ENCODE results near the gene DUOXA1.
"Not testable (repeated sequence)": the region's sequence is repeated elsewhere in the genome, so short reads cannot be mapped to it uniquely, and the experiment has no call there.

Gene DUOXA1

DNA sequence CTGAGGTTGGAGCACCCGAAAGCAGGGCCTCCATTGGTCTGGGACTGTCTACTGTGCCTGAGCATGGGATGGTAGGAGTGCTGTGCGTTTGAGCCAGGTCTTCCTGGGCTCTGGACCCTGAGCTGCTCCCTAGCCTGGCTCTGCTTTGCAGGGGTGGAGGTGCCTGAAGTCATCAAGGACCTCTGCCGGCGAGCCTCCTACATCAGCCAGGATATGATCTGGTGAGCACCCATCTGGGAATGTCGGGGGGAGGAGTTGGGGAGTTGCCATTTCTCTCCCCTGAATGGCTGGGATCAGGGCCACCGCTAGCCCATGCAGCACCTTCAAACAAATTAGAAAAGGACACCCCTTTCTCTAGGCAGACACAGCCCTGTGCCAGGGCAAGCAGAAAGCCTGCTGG is 20.8 kb upstream of the DUOXA1 start:
- DNase-seq = no peak

DNA sequence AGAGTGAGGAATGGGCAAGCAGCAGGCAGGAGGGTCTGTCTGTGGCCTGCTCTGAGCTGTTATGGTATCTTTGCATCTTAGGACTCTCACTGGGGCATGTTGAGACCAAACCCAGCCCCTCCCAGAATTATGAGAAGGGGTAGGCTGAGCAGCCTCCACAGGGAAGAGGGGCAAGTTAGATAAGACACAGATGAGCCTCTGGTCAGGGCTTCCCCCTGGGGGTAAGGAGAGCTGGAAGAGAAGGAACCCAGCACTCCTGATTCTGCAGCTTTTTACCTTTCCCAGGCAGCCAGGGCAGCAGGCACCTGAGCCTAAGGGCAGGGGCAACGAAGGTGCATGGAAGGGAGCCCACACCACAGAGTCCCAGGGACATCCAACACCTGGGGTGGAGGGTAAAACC is 19.4 kb upstream of the DUOXA1 start:
- DNase-seq = no peak

DNA sequence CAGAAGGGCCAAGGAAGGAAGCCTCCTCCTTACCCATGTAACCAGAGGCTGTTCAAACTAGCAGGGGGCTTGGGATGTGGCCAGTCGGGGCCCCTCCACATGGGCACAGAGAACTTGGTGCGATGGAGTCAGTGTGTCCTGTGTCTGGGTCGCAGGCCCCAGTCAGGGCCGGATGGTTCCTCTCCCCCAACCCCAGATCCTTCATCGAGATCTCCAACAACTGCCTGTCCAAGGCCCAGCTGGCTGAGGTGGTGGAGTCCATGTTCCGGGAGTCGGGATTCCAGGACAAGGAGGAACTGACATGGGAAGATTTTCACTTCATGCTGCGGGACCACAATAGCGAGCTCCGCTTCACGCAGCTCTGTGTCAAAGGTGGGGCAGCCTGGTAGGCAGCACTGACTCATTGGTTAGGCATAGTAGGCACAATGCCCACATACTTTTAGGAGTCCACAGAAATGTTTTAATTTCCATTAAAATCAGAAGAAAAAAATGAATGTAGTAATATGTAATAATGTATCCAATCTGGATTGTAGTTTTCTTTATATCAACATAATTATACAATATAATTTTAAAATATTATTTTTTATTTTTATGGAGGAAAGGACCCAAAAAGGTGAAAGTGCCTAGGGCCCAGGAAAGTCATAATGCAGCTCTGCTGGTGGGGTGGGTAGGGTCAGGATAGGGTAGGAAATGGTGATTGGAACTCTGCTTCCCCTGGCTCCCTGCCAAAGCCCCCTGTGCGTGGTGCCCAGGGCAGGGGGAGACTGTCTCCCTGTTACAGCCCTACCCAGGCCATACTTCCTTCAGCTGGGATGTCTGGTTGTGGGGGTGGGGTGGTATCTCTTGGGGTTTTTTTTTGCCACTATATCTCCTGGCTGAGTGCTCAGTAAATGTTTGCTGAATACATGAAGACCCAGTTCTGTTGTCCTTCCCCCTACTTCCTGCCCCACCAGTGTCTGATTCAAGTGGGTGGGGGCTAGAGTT is 18.7 kb upstream of the DUOXA1 start:
- DNase-seq = no peak

- DNase-seq = no peak
These were observed 17.9 kb upstream of the DUOXA1 start for GRCh38 chr15:45147606-45148005.

- DNase-seq = no peak
These were observed 16.7 kb upstream of the DUOXA1 start for GRCh38 chr15:45146405-45146804.

DNA sequence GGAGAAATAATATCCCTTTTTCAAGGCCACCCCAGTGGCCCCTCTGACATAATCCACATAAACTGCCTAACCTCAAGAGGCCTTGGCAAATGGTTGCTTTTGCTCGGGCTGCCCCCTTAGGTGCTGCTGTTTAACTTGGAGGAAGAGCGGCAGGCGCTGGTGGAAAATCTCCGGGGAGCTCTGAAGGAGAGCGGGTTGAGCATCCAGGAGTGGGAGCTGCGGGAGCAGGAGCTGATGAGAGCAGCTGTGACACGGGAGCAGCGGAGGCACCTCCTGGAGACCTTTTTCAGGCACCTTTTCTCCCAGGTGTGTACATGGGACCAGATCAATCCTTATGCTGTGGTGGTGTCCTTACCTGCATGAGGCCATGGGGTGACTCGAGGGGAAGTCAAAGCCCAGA is 15.1 kb upstream of the DUOXA1 start:
- DNase-seq = no peak

- DNase-seq = no peak
These were observed 14.3 kb upstream of the DUOXA1 start for GRCh38 chr15:45143946-45144345.

DNA sequence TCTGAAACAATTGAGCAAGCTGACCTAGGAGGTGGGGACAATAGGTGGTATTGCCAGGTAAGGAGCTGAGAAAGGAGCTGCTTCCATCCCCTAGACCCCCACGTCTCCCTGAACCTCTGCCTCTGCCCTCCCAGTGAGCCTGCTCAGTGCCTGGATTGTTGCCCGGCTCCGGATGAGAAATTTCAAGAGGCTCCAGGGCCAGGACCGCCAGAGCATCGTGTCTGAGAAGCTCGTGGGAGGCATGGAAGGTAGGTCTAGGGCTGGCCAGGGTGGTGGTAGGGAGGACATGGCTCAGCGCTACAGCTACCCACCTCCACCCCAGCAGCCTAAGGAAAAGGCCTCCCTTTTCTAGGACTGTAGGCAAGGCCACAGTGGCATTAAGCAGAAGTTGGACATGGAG is 13.4 kb upstream of the DUOXA1 start:
- DNase-seq = no peak

DNA sequence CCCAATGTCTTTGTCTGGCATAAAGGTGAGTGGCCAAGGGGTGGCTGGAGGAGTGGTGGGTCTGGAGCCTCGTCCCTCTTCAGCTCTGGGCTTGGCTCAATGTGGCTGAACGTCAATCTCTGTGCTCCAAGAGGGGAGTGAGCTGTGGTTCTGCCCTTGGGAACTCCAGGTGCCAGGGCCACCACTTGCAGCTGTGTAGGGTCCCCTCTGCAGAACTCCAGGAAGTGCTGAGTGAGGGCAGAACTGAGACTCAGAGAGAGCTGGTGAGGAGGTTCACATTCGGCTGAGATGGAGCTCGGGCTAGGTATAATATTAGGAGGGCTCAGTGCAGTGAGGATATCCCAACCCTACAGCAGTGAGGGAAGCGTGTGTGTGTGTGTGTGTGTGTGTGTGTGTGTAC is 11.7 kb upstream of the DUOXA1 start:
- DNase-seq = no peak

- no peak for DNase-seq
These were observed 11.0 kb upstream of the DUOXA1 start for GRCh38 chr15:45140557-45141250.

GRCh38 chr15:45139770-45140169 is 10.1 kb upstream of the DUOXA1 start:
- no peak for DNase-seq

GRCh38 chr15:45138814-45139765 is 9.4 kb upstream of the DUOXA1 start:
- no peak for DNase-seq

DNA sequence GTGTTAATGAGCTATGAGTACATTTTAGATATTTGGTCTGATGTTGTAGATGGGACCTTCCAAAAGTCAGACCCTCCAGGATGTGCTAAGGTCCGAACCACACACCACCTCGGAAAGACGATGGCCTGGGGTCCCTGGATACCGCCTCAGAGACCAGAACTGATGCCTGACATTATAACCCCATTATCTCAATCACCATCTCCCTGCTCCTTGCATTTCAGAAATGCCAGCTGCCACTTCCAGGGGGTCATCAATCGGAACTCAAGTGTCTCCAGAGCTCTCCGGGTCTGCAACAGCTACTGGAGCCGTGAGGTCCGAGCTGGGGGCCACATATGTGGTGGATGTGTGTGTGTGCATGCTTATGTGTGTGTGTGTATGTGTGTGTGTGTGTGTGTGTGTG is 8.0 kb upstream of the DUOXA1 start:
- no peak for DNase-seq

DNA sequence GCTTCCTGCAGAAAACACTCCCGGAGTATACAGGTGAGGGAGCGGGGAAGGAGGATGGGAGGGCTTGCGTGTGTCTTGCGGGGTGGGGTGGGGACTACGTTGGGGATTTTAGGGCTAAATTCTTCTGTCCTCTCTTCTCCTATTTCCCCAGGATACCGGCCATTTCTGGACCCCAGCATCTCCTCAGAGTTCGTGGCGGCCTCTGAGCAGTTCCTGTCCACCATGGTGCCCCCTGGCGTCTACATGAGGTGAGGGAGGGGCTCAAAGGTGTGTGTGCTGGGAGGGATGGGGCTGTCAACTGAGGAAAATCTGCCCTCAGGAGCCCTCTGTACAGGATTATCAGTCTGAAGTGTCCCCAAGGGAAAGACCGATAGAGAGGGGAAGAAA is 6.7 kb upstream of the DUOXA1 start:
- DNase-seq = no peak

- not testable (repeated sequence) for DNase-seq
These were observed 6.2 kb upstream of the DUOXA1 start for GRCh38 chr15:45135705-45136377.

DNA sequence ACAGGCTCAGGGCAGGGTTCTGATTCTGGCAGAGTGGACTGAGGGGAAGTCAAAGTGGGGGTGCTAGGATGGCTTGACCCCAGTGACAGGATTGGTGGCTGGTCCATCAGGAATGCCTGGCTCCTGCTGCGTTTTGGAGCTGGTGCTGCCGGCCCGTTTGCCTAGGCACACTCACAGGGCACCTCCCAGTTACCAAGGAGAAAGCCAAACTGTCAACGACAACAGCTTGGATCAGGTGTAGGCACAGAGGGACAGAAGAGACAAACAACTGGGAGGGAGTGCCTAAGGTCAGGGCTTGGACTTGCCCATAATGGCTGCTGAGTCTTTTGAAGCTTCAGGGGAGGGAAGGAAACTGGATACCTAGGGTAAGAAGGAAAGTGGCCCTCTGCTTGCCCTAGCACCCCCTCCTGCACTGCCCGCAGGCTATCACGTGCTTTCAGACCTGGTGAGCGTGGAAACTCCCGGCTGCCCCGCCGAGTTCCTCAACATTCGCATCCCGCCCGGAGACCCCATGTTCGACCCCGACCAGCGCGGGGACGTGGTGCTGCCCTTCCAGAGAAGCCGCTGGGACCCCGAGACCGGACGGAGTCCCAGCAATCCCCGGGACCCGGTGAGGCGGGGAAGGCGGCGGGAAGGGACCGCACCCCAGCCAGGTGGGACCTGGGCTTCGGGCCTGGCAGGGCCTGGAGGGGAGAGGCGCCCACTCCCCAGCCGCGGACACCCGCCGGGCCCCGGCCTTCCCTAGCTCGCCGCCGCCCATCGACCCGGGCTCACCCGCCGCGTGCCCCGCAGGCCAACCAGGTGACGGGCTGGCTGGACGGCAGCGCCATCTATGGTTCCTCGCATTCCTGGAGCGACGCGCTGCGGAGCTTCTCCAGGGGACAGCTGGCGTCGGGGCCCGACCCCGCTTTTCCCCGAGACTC is 5.3 kb upstream of the DUOXA1 start:
- no peak for DNase-seq

- DNase-seq = no peak
These were observed 4.4 kb upstream of the DUOXA1 start for GRCh38 chr15:45134046-45134445.

- no peak for DNase-seq
These were observed 3.9 kb upstream of the DUOXA1 start for GRCh38 chr15:45133561-45133920.

DNA sequence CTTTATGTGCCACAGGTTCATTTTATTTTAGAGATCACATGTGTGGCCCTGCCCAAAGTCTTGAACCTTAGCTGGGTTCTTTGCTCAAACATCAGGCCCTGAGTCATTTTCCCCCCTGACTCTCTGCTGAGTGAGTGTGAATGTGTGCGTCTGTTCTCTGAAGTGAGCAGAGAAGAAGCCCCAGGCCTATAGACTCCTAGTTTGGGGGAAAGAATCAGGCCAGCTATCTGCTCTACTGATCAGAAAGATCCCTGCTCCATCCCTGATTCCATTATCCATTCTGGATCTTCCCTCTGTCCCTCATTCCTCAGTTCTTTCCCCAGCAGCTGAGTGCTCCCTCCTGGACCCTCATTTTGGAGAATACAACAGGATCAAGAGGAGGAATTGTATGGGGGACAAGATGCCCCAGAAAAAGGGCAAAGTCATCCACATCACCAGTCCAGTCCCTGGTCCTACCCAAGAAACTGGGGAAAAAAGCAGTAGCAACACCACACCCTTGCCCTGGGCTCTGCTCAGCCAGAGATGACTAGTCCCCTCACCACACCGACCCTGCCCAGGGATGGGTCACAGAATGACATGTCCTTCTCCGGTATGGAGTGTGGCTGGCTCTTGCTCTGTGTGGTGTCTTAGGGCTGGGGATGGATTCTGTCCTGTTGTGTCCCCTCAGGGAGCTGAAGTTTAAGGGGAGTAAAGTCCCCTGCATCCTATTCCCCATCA is 3.3 kb upstream of the DUOXA1 start:
- no peak for DNase-seq

DNA sequence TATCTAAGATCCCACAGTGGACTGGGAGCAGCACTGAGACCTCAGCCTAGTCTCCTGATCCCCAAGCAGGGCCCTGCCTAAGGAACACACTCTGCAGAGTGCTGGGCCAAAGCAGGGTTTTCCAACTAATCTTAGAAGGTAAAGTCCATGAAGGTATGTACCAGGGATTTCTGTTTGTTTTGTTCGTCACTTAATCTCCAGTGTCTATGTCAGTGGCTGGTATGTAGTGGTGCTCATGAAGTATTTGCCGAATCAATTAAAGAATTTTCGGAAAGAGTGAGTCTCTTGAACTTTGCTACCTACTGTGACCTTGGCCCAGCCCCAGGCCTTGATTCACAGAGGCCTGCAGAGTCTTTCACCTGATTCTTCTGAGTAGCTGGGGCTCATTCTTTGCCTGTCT is 1.8 kb upstream of the DUOXA1 start:
- no peak for DNase-seq

Measured in NCI-H1417 treated with DMSO at 0.1 percent for 48 hours (cell line).